Stimulated activated CD8-positive, alpha-beta memory T cell treated with anti-CD3 and anti-CD28 coated beads, Interleukin-15, amount 100 ng/mL, for 1 hour (primary cell): ENCODE measurements around the gene MAVS.

ENCODE experiments used
- DNase-seq: peaks from one replicate; pipeline ENCODE4 v3.0.0-alpha.2; 2020; ENCODE audit warnings: low read depth

MAVS gene

DNA sequence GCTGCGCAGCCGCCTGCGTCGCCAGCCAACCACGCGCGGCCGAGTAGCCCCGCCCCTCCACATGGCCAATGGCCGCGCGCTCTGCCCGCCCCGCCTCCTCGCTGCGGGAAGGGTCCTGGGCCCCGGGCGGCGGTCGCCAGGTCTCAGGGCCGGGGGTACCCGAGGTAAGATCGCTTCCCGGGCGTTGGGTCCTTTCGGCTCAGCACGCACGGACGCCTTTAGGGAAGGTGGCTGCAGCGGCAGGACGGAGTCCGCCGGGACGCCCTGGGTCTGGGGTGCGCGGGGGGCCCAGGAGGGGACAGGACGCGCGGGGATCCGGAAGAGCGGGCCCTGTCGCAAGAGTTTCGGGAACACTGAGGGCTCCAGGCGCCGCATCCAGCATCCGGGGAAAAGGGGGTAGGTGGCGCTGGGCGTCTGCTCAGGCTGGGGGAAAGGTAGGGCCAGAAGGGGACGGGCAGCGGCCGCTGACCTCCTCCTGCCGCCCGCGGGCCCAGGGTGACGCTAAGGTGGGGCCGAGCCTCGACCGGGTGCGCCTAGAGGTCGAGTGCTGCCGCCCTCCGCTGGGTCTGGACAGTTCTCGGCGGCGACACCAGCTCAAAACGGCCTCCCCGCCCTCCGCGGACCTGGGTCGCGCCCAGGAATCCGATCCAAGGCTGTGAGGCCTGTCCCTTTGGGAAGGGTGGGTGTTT lies at the start of gene MAVS:
Gene MAVS (plus strand): TSS at position 95 of the 689 bp plus-strand sequence. CDS start 7,791 bp downstream, outside the sequence.
- DNase-seq: peak; percentile 66

DNA sequence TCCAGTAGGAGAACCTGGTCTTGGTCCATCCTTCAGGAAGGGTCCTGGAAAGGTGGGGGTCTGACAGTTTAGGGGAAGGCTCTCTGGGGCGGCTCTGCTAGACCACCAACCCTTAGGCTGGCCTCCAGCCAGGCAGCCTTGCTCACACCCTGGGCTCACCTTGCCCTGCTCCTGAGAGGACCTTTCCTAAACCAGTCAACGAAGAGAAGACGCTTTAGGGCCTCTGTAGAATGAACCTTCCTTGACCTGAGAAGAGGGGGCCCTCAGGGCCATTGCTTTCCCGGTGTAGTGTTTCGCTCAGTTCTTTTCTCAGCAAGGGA lies 49.4 kb upstream of the MAVS start:
- DNase-seq: no peak

DNA sequence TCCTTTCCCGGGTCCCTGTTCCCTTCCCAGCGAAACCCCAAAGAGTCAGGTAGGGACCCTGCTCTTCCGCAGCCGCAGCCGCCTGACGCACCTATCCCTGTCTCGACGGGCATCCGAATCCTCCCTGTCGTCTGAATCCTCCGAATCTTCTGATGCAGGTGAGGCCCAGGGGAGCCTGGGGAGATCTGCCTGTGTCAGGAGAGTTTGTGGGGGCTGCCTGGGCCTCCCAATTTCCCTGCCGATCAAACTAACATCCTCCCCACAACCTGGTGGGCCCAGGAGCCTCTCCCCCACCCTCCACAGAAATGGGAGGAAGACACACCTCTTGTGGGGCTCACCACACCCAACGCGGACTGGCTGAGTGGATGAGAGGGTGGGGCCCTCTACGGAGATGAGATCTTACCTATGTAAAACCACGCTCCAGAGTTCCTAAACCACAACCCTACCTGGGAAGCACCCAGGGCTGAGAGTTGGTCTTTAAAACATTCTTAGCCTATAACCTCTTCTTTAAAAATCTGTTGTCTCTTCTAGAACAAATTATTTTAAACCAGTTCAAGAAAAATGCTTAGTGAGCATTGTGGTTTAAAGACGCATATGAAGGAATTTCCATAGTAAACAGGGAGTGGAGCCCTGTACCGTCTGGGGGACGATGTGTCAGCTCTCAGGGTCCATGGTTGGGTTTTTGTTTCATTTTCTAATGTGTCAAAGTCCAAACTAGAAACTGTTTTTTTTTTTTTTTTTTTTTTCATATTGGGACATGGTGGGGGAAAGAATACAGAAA lies 48.9 kb upstream of the MAVS start:
- DNase-seq: no peak

DNA sequence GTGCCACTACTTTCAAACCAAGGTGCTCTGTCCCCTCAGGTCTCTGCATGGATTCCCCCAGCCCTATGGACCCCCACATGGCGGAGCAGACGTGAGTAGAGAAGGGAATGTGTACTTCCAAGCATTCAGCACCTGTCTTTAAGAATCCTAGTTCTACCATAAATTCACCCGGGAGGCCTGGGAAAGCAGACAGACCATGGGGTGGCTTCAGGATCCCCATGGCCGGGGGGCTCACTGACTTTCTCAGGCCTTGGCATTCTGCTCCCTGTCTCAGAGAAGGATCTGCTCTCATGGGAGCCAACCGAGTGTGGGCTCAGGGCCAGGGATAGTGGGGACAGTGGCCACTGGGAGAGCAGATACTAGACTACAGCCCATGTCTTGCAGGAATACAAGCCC lies 48.3 kb upstream of the MAVS start:
- DNase-seq: no peak

DNA sequence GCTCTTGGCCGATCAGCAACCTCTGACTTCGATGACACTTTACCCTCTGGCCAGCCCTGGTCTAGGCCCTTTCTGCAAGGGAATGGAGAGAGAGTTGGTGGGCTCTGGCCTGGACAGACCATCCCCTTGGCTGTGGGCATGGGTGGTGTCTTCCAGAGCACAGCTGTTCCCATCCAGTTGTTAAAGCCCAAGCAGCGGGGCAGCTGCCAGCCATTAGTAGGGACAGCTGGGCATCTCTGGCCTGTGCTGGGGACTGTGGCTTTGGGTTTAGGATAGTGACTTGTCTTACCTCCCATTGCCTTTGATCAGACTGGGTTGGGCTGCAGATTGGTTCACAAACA lies 47.8 kb upstream of the MAVS start:
- DNase-seq: no peak

DNA sequence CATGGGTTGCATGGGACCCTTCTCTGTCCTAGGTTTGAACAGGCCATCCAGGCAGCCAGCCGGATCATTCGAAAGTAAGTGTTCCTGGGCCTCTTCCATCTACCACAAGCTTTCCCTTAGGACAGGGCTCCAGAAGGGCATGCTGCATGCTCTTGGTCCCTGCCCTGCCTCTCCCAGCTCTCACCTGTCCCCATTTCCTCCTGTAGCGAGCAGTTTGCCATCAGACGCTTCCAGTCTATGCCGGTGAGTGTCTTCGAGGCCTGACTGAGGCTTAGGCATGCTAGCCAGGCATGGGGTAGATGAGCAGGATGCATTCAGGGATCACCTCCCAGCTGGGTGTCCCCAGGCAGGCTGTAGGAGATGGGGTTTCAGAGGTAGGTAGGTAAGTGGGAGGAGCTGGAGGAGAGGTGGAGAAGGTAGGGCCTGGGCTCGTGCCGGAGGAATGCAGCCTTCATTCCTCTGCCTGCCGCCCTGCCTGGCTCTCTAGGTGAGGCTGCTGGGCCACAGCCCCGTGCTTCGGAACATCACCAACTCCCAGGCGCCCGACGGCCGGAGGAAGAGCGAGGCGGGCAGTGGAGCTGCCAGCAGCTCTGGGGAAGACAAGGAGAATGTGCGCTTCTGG lies 46.3 kb upstream of the MAVS start:
- DNase-seq: no peak

DNA sequence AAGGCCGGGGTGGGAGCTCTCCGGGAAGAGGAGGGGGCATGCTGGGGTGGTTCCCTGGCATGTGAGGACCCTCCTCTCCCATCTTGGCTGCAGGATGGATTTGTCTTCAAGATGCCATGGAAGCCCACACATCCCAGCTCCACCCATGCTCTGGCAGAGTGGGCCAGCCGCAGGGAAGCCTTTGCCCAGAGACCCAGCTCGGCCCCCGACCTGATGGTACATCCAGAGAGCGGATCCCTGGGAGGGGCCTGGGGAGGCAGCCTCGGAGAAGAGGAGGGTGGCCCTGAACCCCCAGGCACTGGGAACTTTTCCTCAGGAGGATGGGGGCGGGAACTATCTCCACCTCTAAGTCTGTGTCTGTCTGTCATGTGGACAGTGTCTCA lies 45.8 kb upstream of the MAVS start:
- no peak for DNase-seq

- DNase-seq: no peak
Observed at GRCh38 chr20:3801299-3801698, 45.3 kb upstream of the MAVS start.

- no peak for DNase-seq
Observed at GRCh38 chr20:3801846-3802245, 44.8 kb upstream of the MAVS start.

GRCh38 chr20:3802524-3803239 lies 44.0 kb upstream of the MAVS start:
- DNase-seq: no peak

DNA sequence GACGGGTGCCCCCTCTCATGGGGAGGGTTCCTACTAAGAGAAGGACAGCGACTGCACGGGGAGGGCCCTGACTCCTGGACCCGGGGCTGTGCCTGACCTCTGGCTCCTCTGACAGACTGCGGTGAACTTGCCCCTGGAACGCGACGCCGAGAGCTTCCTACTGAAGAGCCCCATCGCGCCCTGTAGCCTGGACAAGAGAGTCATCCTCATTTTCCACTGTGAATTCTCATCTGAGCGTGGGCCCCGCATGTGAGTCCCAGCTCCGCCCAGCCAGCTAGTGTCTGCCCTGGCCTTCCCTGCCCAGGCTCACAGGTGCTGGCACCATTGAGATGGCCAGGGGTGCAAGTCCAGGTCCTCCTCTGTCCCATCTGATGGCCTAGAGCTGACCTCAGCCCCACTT lies 43.3 kb upstream of the MAVS start:
- DNase-seq: no peak

DNA sequence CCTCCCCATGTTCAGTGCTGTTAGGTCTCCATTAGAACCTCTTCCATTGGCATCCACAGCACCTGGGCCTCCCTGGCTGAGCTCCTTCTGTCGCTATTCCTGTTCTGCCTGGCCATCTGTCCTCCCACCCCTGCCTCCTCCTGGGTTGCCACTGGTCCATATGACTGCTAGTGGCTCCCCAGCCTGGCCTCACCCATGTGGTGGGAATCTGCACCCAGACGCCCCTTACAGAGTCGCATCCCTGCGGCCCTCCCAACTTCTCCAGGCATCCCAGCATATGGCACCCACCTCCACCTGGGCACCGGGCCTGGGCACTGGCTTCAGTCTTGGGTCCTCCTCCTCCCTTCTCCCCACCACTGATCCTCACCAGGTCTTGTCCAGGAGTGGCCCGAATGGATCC lies 42.8 kb upstream of the MAVS start:
- no peak for DNase-seq

- no peak for DNase-seq
Observed at GRCh38 chr20:3804254-3804751, 42.3 kb upstream of the MAVS start.

- DNase-seq: no peak
Observed at GRCh38 chr20:3804781-3805180, 41.9 kb upstream of the MAVS start.

GRCh38 chr20:3808544-3808943 lies 38.1 kb upstream of the MAVS start:
- no peak for DNase-seq

DNA sequence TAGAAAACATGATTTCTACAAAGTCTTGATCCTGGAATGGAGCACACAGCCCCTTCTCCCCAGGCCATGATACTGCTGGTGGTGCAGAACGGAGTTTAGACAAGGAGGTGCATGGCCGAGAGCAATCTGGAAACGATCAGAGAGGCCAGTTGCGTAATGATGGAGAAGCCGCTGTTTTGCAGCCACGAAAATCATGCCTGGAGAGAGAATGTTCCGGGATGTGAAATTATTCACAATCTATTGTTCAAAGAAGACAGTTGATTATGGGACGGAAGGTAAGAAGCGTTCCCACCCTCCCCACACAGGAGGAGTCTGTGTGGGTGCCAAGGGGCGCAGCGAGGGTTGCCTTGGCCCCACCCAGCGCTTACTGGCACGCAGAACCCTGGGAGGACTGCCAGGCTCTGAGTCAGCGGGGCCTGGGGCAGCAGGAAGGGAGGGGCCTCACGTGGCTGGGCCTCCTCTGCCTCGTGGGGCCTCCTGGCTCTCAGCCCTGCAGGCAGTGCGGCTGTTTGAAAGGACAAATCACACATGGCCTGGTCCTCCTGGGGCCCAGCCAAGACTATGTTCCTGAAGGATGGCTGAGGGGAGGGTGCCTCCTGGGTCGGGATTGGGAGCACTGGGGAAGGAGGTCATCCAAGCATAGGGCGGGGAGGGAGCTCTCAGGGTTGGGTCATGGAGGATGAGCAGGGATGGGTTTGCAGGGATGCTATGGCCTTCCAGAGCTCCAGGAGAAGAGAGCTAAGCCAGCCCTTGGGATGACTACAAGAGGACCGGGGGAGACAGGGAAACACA lies 35.0 kb upstream of the MAVS start:
- DNase-seq: peak; percentile 83

DNA sequence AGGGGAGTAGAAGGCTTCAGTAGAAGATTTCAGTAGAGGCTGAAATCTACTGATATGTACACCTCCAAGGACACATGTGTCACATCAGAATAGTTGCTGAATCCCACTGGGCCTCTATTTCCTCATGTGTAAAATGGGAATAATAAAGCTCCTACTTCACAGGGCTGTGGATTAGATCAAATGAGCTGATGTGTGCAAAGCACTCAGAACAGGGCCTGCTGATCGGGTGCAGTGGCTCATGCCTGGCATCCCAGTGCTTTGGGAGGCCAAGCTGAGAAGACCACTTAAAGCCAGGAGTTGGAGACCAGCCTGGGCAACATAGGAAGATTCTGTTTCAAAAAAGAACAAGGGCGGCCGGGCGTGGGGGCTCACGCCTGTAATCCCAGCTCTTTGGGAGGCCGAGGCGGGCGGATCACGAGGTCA lies 34.4 kb upstream of the MAVS start:
- no peak for DNase-seq

DNA sequence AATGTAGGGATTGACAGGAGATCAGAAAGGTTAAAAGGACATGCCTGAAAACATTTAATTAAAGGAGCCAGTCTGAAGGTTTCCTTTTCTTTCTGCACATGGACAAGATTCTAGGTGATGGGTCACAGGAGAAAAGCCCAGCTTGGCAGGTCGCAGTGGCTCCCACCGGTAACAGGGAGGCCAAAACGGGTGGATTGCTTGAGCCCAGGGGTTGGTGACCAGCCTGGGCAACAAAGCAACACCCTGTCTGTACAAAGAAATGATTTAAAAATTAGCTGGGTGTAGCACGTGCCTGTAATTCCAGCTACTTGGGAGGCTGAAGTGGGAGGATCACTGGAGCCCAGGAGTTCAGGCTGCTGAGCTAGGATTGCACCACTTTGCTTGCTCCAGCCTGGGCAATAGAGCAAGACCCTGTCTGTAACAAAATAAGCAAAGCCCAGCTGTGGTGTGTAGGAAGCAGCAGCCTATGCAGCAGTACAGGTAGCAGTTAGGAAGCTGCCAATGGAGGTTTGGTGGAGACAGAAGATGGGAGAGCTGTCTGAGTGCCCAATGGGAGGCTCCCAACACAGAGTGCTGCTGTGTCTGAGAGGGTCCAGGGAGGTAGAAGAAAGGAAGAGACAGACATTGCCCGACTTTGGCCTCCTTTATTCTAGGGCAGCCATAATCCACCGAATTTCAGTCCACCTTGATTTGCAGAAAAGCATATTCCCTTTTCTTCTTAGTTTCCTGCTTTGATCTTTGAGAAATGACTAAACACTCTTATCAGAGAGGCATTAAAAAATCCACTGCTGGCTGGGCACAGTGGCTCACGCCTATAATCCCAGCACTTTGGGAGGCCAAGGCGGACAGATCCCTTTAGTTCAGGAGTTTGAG lies 33.4 kb upstream of the MAVS start:
- DNase-seq: no peak

DNA sequence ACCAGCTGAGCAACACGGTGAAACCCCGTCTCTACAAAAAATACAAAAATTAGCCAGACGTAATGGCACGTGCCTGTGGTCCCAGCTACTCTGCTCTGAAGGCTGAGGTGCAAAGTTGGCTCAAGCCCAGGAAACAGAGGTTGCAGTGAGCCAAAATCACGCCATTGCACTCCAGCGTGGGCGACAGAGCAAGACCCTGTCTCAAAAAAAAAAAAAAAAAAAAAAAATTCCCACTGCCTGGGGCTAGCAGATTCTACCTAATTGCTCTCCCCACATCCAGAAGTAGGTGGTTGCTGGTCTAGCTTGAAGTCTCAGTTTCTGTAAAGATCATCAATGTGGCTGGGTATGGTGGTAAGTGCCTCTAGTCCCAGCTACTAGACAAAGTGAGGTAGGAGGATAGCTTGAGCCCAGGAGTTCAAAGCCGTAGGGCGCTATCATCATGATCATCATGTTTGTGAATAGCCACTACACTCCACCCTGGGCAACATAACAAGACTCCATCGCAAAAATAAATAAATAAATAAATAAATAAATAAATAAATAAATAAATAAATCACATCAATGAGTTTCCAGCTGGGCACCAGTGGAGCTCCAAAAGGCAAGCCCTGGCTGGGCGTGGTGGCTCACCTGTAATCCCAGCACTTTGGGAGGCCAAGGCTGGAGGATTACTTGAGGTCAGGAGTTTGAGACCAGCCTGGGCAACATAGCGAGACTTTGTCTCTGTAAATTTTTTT lies 32.6 kb upstream of the MAVS start:
- DNase-seq: no peak

GRCh38 chr20:3814928-3815495 lies 31.6 kb upstream of the MAVS start:
- no peak for DNase-seq
